Tibial nerve (tissue), 4 donors: ENCODE results near the gene KIAA1191.

Source experiments
- EP300 ChIP-seq, 2 donors: sonication (generic); formaldehyde crosslinking; IDR thresholded peaks; one replicate each; pipeline ENCODE4 v1.6.1; 2017; ENCODE audit warnings: antibody characterized with exemption in 2 of 2, mild to moderate bottlenecking in 1 of 2
- POLR2A ChIP-seq, 2 donors: fragments of 450-650 bp; IDR thresholded peaks; one replicate each; pipeline ENCODE4 v1.6.1; 2017; ENCODE audit warnings: antibody characterized with exemption in 2 of 2, mild to moderate bottlenecking in 2 of 2, moderate library complexity in 2 of 2
- TF ChIP-seq, protein P1 (sequence below), 5 experiments: fragments of 200-600 bp in 3 of 5; fragments of 450-650 bp in 2 of 5; sonication (generic) in 3 of 5; IDR thresholded peaks; one replicate each; pipeline ENCODE4 v1.5.1; 2016 to 2019; ENCODE audit warnings: antibody characterized with exemption in 5 of 5, mild to moderate bottlenecking in 3 of 5, moderate library complexity in 2 of 5

DNA sequence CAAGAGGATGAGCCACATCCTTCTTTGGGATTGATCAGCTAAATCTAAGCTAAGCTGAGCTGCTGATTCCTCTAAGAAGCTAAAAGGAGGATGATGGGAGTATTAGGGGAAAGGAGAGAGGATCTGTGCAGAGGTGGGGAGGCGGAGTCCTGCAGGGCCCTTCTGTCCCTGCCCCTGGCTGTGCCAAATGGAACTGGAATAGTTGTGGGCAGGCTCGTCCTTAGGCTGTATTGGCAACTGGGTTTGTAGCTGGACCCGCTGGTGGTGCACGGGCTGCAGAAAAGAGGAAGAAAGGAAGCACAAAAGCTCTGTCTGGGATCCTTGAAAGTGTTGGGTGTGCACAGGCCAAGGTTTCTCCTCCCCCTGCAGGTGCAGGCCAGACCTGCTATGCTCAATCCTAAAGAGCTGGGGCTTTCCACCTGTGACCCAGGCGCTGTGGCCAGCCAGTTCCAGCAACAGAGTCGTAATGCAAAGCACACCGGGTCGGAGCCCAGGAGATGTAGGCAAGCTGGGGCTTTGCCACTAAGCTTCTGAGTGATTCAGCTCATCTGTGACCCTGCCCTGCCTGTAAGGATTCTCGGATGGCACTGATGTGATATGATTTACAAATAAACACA, 45.0 kb upstream of the KIAA1191 start:
- TF ChIP-seq, protein P1, sequence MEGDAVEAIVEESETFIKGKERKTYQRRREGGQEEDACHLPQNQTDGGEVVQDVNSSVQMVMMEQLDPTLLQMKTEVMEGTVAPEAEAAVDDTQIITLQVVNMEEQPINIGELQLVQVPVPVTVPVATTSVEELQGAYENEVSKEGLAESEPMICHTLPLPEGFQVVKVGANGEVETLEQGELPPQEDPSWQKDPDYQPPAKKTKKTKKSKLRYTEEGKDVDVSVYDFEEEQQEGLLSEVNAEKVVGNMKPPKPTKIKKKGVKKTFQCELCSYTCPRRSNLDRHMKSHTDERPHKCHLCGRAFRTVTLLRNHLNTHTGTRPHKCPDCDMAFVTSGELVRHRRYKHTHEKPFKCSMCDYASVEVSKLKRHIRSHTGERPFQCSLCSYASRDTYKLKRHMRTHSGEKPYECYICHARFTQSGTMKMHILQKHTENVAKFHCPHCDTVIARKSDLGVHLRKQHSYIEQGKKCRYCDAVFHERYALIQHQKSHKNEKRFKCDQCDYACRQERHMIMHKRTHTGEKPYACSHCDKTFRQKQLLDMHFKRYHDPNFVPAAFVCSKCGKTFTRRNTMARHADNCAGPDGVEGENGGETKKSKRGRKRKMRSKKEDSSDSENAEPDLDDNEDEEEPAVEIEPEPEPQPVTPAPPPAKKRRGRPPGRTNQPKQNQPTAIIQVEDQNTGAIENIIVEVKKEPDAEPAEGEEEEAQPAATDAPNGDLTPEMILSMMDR (IDR thresholded peaks at IDR 0.05), result no peak
- TF ChIP-seq POLR2A (IDR thresholded peaks at IDR 0.05), result no peak
- no peak for TF ChIP-seq EP300 (IDR thresholded peaks at IDR 0.05)
